Astrocyte (in vitro differentiated cells and primary cell): Measurements from ENCODE around the gene IRF2BPL. TPM values are rescaled to one million over a fixed set of nuclear protein-coding genes. Genes with fewer than 3 reads are reported as not detected.

Source experiments
- DNase-seq: peaks from one replicate; pipeline ENCODE4 v3.0.0-alpha.2; 2010; ENCODE audit warnings: low read depth
- FAIRE-seq: peaks from 2 replicates; lab custom pipeline; 2011; peaks lifted over from hg19 to GRCh38; lab: Jason Lieb, UNC
- H2AFZ ChIP-seq: 2 replicates; pipeline ENCODE4 v1.6.0; 2012; ENCODE audit warnings: low read depth, low read length, inconsistent platforms
- H3K27ac ChIP-seq: 2 replicates; pipeline ENCODE4 v1.5.1; 2011; ENCODE audit warnings: low read depth, low read length, inconsistent platforms
- H3K27me3 ChIP-seq: 2 replicates; pipeline ENCODE4 v1.6.0; 2011; ENCODE audit warnings: low read length, inconsistent platforms; ENCODE audit not compliant: insufficient read depth
- H3K36me3 ChIP-seq: 2 replicates; pipeline ENCODE4 v1.5.1; 2011; ENCODE audit warnings: low read length, inconsistent platforms; ENCODE audit not compliant: insufficient read depth
- H3K4me1 ChIP-seq: 2 replicates; pipeline ENCODE4 v1.5.1; 2011; ENCODE audit warnings: low read length, inconsistent platforms; ENCODE audit not compliant: insufficient read depth
- H3K4me2 ChIP-seq: 2 replicates; pipeline ENCODE4 v1.6.0; 2012; ENCODE audit warnings: low read length, inconsistent platforms
- H3K4me3 ChIP-seq: 2 replicates; pipeline ENCODE4 v1.5.1; 2011; ENCODE audit warnings: low read depth, mild to moderate bottlenecking, low read length, inconsistent platforms; ENCODE audit not compliant: insufficient read depth
- H3K79me2 ChIP-seq: 2 replicates; pipeline ENCODE4 v1.6.0; 2012; ENCODE audit warnings: mild to moderate bottlenecking, low read length, inconsistent platforms; ENCODE audit not compliant: insufficient read depth
- H3K9ac ChIP-seq: 2 replicates; pipeline ENCODE4 v1.6.0; 2012; ENCODE audit warnings: mild to moderate bottlenecking, low read length, inconsistent platforms
- H3K9me3 ChIP-seq: 2 replicates; pipeline ENCODE4 v1.5.1; 2012; ENCODE audit warnings: low read depth, mild to moderate bottlenecking, low read length, inconsistent platforms; ENCODE audit not compliant: insufficient read depth
- H4K20me1 ChIP-seq: 2 replicates; pipeline ENCODE4 v1.6.0; 2012; ENCODE audit warnings: low read length, inconsistent platforms; ENCODE audit not compliant: insufficient read depth
- H3K27ac Mint-ChIP-seq: one replicate; pipeline ENCODE4 v1.8.0; 2021; ENCODE audit warnings: mild to moderate bottlenecking, mixed read lengths; ENCODE audit not compliant: unreplicated experiment
- H3K27me3 Mint-ChIP-seq: one replicate; pipeline ENCODE4 v1.8.0; 2021; ENCODE audit warnings: low read depth, mixed read lengths; ENCODE audit not compliant: unreplicated experiment
- H3K36me3 Mint-ChIP-seq: one replicate; pipeline ENCODE4 v1.8.0; 2021; ENCODE audit warnings: low read depth, mixed read lengths; ENCODE audit not compliant: unreplicated experiment
- H3K4me1 Mint-ChIP-seq: one replicate; pipeline ENCODE4 v1.8.0; 2021; ENCODE audit warnings: low read depth, mixed read lengths; ENCODE audit not compliant: unreplicated experiment
- H3K4me3 Mint-ChIP-seq: one replicate; pipeline ENCODE4 v1.8.0; 2021; ENCODE audit warnings: mild to moderate bottlenecking, moderate library complexity, mixed read lengths; ENCODE audit not compliant: unreplicated experiment
- H3K9me3 Mint-ChIP-seq: one replicate; pipeline ENCODE4 v1.8.0; 2021; ENCODE audit warnings: mild to moderate bottlenecking, mixed read lengths; ENCODE audit not compliant: unreplicated experiment
- CTCF ChIP-seq: IDR thresholded peaks from 2 replicates; pipeline ENCODE4 v1.5.1; 2011; ENCODE audit warnings: low read depth, mild to moderate bottlenecking, inconsistent platforms, low read length, moderate library complexity; ENCODE audit not compliant: insufficient read depth
- EZH2 ChIP-seq: IDR thresholded peaks from 2 replicates; pipeline ENCODE4 v1.6.1; 2012; ENCODE audit warnings: mild to moderate bottlenecking, low read length, inconsistent platforms; ENCODE audit not compliant: insufficient read depth
- total RNA-seq: library from RNA; stranded (reverse); gene quantifications from 2 replicates; pipeline ENCODE4 v1.2.1, GENCODE V29; 2021

The IRF2BPL gene
- total RNA-seq, 1 donor from 2014 or later, result 42.7 TPM

GRCh38 chr14:77032491-77032843 is 4.0 kb upstream of the IRF2BPL start:
- no peak for FAIRE-seq
- peak overlapping the region; percentile 49 for H2AFZ ChIP-seq
- peaks cover 7% of the 10 kb centered on the region for H3K79me2 ChIP-seq
- H3K9me3 ChIP-seq, result no peaks in the 10 kb centered on the region
- H3K4me3 Mint-ChIP-seq, result peak overlapping the region; percentile 80
- peak overlapping the region; percentile 96 for H3K4me2 ChIP-seq
- no peaks in the 10 kb centered on the region for H3K27me3 ChIP-seq
- peak overlapping the region; percentile 98 for H3K27ac Mint-ChIP-seq
- peaks cover 44% of the 10 kb centered on the region for H3K4me1 Mint-ChIP-seq
- H3K27me3 Mint-ChIP-seq, result no peaks in the 10 kb centered on the region
- peak overlapping the region; percentile 88 for H3K27ac ChIP-seq
- TF ChIP-seq EZH2 (no peak), CTCF (no peak)
- H3K9me3 Mint-ChIP-seq, result no peaks in the 10 kb centered on the region
- peak overlapping the region; percentile 62 for H3K4me3 ChIP-seq
- peak overlapping the region; percentile 89 for H3K9ac ChIP-seq
- H4K20me1 ChIP-seq, result no peaks in the 10 kb centered on the region
- DNase-seq, result no peak
- no peaks in the 10 kb centered on the region for H3K36me3 ChIP-seq
- H3K4me1 ChIP-seq, result peaks cover 53% of the 10 kb centered on the region
- H3K36me3 Mint-ChIP-seq, result no peaks in the 10 kb centered on the region

GRCh38 chr14:77031759-77032490 is 3.4 kb upstream of the IRF2BPL start:
- DNase-seq, result peak; percentile 76
- no peak overlapping the region for H2AFZ ChIP-seq
- Mint-ChIP-seq H3K27me3 (no peaks in the 10 kb centered on the region), H3K4me1 (peaks cover 39% of the 10 kb centered on the region), H3K27ac (peak overlapping the region; percentile 98), H3K4me3 (peak overlapping the region; percentile 80), H3K36me3 (no peaks in the 10 kb centered on the region), H3K9me3 (no peaks in the 10 kb centered on the region)
- TF ChIP-seq EZH2, result no peak
- TF ChIP-seq CTCF, result no peak
- no peaks in the 10 kb centered on the region for H3K9me3 ChIP-seq
- H3K4me1 ChIP-seq, result peaks cover 48% of the 10 kb centered on the region
- H3K27ac ChIP-seq, result peak overlapping the region; percentile 88
- H3K79me2 ChIP-seq, result peaks cover 10% of the 10 kb centered on the region
- peak overlapping the region; percentile 89 for H3K9ac ChIP-seq
- H3K27me3 ChIP-seq, result no peaks in the 10 kb centered on the region
- no peak for FAIRE-seq
- no peaks in the 10 kb centered on the region for H4K20me1 ChIP-seq
- H3K4me3 ChIP-seq, result no peak overlapping the region
- H3K36me3 ChIP-seq, result no peaks in the 10 kb centered on the region
- peak overlapping the region; percentile 96 for H3K4me2 ChIP-seq
